GM21786 (cell line): ENCODE data around the gene SCN2B.
A peak's percentile ranks its signal among the peaks of the same experiment; 100 is the strongest.
"Not testable (repeated sequence)": the region's sequence is repeated elsewhere in the genome, so short reads cannot be mapped to it uniquely, and the experiment has no call there.

Source experiments
- ATAC-seq: cut with Tn5 transposase; IDR thresholded peaks from one replicate; pipeline ENCODE4 v1.9.1; 2021; ENCODE audit not compliant: unreplicated experiment

SCN2B gene

GRCh38 chr11:118207079-118207478 lies 30.6 kb upstream of the SCN2B start:
- no peak for ATAC-seq

- ATAC-seq = no peak
Observed at GRCh38 chr11:118206391-118207031, 30.1 kb upstream of the SCN2B start.

DNA sequence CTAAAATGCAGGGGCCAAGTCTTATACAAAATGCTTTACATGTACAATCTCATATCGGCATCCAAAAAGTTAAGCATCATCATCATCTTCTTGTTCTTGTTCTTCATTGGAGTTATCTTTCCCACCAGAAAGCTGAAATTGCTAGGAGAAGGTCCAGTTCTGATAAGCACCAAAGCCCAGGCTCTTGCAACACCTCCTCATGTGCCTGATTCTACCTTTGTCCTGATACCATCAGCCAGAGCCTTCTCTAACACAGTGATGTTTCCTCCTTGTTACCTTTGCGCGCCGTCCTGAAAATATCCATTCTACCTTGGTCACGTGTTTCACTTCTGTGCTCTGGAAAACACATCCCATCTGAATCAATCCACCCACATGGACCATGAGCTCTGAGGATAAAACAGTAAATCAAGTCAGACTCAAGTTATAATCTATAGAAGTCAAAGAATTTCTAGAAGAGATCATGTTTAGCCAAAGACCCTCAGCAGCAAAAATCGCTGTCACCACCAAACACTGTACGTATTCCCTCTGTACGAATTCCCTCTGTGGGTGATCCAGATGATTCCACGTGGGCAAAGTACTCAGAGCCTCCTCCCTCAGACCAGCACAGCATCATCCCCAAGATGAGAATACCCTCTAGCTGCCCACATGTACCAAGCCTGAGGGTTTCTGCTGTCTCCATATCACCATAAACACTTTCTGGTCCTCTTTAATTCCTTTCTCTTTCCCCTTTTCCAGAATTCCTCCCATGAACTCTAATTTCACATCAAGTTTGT lies 29.4 kb upstream of the SCN2B start:
- no peak for ATAC-seq

DNA sequence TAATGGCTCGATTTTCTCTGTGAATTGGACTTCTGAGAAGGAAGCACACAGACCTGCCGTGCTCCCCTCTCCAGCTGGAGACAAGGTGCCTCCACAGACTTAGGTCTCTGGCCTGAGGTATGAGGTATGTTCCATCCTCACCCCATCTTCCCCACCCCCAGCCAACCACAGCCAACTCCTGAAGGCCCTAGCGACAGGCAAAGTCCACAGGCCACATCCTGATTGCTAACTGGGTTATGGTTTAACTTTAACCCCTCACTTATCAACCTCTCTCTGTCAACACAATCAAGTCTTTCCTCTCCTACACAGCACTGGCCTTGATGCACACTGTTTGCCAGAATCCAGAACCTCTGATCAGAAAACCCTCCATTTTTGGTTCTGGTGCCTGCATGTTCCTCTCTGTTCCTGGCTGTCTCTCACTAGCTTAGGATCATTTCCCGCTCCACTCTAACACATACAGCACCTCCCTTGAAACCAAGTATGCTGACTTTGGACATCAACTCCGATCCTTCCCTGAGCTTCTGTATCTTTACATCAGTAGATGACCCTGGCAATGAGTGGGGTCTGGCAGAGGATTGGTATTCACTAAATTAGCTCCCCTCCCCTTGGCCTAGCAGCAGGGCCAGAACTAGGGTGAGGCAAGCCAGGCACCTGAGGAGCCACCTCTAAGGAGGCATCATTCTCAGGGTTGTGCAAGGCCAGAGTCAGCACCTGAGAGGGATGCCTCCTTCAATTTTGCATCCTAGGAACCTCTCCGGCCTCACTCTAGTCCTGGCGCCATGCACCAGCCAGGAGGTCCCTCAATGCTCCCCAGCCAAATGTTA lies 26.4 kb upstream of the SCN2B start:
- ATAC-seq = peak; percentile 54

- ATAC-seq = no peak
Observed at GRCh38 chr11:118201966-118202365, 25.5 kb upstream of the SCN2B start.

GRCh38 chr11:118200901-118201680 lies 24.7 kb upstream of the SCN2B start:
- ATAC-seq = no peak

GRCh38 chr11:118200497-118200896 lies 24.1 kb upstream of the SCN2B start:
- ATAC-seq = no peak

DNA sequence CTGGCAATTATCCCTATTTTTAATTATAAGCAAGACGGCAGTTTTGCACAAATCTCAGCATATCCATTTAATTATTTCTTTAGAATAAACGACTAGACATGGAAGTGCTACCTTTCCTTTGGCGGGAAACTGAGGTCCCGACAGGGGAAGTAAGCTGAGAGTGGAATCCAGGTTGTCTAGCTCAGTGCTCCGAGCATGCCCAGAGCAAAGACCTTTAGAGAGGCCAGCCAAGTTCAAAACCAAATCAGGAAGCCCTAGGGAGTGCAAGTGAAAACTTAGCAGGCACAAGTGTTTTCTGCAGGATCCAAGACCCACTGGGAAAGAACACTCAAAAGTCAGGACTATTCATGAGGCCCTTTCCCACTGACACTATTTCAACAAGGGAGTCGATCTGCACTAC lies 22.7 kb upstream of the SCN2B start:
- no peak for ATAC-seq

DNA sequence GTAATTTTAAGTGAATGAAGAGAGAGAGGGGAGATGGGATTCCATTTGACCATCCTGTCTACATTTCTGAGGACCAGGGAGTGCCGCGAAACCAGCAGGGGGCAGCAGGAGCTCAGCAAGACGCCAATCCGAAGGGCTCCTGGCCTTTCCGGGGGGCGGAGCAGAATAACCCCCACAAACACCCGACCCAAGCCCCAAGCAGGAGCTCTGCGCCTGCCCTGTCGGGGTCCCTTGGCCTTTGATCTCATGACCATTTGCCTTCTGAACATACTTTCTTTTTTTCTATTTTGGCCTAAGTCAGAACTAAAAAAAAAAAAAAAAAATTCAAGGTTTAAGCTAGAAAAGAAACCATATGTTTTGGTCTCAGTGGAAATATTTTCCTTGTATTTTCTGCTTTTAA lies 21.9 kb upstream of the SCN2B start:
- no peak for ATAC-seq

DNA sequence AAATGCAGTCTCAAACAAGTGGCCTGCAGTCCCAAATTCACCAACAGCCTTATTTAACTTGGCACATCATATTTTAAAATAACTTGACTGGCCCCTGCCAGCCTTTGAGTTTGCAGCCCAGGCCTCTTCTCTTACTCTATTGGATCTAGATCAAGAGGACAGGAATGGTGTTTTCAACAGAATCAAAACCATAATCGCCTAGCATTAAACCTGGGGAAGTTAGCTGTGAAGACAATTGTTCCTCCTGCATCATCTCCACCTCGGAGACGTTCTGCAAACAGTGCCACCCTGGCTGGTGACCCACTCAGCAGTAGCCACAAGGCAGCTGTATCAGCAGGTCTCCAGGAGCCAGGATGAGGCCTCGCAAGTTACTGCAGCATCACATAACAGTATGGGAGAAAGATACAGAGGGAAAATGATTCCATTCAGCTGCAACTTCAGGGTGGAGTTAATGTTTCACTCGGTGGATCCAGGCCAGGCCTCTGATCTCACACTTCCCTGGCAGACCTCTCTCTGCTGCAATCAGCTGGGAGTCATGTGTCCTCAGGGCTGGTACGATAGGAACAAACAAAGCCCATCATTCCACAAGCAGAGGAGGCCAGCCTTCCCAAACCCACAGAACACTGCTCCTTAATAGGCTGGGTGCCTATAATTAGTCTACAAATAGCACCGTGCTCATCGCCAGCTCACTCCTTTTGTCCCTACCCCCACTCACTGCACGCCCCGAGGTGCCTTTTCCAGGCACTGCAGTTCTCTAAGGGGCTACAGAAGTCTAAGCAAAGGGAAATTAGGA lies 18.6 kb upstream of the SCN2B start:
- no peak for ATAC-seq

GRCh38 chr11:118193910-118194566 lies 17.6 kb upstream of the SCN2B start:
- ATAC-seq = no peak

DNA sequence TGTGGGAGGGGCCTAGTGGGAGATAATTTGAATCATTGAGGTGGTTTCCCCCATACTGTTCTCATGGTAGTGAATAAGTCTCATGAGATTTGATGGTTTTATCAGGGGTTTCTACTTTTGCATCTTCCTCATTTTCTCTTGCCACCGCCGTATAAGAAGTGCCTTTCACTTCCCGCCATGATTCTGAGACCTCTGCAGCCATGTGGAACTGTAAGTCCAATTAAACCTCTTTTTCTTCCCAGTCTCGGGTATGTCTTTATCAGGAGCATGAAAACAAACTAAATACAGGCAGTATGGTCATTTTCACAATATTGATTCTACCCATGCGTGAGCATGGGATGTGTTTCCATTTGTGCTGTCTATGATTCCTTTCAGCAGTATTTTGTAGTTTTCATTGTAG lies 16.4 kb upstream of the SCN2B start:
- ATAC-seq = not testable (repeated sequence)

DNA sequence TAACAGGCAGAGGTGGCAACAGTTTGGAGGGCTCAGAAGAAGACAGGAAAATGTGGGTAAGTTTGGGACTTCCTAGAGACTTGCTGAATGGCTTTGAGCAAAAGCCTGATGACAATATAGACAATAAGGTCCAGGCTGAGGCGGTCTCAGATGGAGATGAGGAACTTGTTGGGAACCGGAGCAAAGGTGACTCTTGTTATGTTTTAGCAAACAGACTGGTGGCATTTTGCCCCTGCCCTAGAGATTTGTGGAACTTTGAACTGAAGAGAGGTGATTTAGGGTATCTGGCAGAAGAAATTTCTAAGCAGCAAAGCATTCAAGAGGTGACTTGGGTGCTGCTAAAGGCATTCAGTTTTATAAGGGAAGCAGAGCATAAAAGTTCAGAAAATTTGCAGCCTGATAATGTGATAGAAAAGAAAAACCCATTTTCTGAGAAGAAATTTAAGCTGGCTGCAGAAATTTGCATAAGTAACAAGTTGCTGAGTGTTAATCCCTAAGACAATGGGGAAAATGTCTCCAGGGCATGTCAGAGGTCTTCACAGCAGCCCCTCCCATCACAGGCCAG lies 14.6 kb upstream of the SCN2B start:
- ATAC-seq = not testable (repeated sequence)

GRCh38 chr11:118186346-118187107 lies 10.1 kb upstream of the SCN2B start:
- ATAC-seq = no peak

DNA sequence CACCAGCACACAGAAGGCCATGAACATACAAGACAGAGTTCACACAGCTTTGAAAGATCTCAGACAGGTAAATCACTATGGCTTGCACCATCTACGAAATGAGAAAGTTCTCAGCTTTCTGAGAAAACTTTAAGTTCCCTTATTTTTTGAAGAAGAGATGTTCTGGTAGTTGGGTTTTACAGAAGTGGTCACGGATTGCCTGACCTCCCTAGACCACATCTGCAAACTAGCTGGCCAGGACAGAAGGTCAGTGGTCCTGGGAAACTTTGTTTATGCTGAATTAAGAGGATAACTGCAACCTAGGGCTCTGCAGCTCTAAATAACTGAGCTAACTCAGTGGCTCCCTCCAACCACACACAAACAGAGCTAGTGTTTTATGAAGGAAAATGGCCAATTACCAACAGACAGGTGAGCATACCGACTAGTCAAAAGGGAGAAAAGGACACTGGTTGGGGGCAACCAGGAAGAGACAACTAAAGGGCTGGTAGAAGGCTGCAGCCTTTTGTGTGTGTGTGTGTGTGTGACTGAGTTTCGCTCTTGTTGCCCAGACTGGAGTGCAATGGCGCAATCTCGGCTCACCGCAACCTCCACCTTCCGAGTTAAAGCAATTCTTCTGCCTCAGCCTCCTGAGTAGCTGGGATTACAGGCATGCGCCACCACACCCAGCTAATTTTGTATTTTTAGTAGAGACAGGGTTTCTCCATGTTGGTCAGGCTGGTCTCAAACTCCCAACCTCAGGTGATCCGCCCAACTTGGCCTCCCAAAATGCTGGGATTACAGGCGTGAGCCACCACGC lies 8.5 kb upstream of the SCN2B start:
- no peak for ATAC-seq

DNA sequence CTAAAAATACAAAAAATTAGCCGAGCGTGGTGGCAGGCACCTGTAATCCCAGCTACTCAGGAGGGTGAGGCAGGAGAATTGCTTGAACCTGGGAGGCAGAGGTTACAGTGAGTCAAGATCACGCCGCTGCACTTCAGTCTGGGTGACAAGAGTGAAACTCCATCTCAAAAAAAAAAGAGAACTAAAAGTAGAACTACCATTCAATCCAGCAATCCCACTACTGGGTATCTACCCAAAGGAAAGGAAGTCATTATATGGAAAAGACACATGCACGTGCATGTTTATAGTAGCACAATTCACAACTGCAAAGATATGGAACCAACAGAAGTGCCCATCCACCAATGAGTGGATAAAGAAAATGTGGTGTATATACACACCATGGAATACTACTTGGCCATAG lies 7.3 kb upstream of the SCN2B start:
- not testable (repeated sequence) for ATAC-seq

DNA sequence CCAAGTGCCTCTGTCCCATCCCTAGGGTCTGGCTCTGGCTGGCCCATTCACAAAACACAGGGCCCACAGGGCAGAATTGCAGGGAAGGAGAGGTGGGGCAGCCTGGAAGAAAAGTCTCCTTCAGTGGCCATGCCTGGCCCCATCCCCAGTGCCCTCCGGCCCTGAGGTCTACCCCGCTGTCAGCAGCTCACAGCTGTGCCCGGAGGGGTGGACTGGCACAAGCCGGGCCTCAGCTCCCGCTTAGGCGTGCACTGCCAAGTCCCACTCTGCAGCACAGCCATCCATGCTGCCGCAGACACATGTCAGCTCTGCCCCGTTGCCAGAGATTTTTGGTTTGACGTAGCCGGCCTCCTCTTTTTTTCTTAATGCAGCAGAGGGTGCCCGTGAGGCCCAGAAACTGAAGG lies 3.9 kb upstream of the SCN2B start:
- no peak for ATAC-seq

DNA sequence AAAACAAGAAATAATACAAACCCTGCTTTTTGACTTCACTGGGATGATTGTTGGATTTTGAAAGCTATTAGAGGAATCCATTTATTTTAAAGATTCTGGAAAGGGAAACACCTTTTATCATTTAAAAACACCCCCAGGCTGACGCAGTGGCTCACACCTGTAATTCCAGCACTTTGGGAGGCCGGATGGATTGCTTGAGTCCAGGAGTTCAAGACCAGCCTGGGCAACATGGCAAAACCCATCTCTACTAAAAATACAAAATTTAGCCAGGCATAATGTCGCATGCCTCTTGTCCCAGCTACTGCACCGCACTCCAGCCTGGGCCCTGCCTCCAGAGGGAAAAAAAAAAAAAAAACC lies 317 bp upstream of the SCN2B start:
- ATAC-seq = no peak
